Activated CD4-positive, alpha-beta T cell treated with anti-CD3 and anti-CD28 coated beads for 36 hours (primary cell): Measurements from ENCODE around the gene RHEB. TPM values are rescaled to one million over a fixed set of nuclear protein-coding genes. Genes with fewer than 3 reads are reported as not detected.

ENCODE experiments used
- ATAC-seq: fragments of 200-7000 bp; cut with Tn5 transposase; one replicate; pipeline ENCODE4 v1.10.0; 2021; ENCODE audit warnings: mild to moderate bottlenecking, moderate library complexity
- CTCF ChIA-PET: fragments of 350-600 bp; sonication (Branson Sonifier 250); formaldehyde crosslinking; loops from one replicate; lab custom pipeline; 2021; ENCODE audit warnings: antibody characterized with exemption; lab: Charles Lee
- POLR2A ChIA-PET: fragments of 350-600 bp; sonication (Branson Sonifier 250); formaldehyde crosslinking; loops from one replicate; lab custom pipeline; 2021; ENCODE audit warnings: antibody characterized with exemption, inconsistent platforms; lab: Charles Lee
- DNase-seq: peaks from one replicate; pipeline ENCODE4 v3.0.0-alpha.2; 2020
- H3K27ac Mint-ChIP-seq: one replicate; pipeline ENCODE4 v1.8.0; 2021; ENCODE audit warnings: mixed read lengths
- H3K27me3 Mint-ChIP-seq: one replicate; pipeline ENCODE4 v1.8.0; 2021; ENCODE audit warnings: mixed read lengths
- H3K36me3 Mint-ChIP-seq: one replicate; pipeline ENCODE4 v1.8.0; 2021; ENCODE audit warnings: low read depth, mixed read lengths
- H3K4me1 Mint-ChIP-seq: one replicate; pipeline ENCODE4 v1.8.0; 2021; ENCODE audit warnings: mixed read lengths
- H3K4me3 Mint-ChIP-seq: one replicate; pipeline ENCODE4 v1.8.0; 2021; ENCODE audit warnings: mild to moderate bottlenecking, moderate library complexity, mixed read lengths
- H3K9me3 Mint-ChIP-seq: one replicate; pipeline ENCODE4 v1.8.0; 2021; ENCODE audit warnings: low read depth, mixed read lengths
- intact Hi-C, 2 experiments: fragments of 100-400 bp; cut with DNase I in 1 of 2; cut with micrococcal nuclease in 1 of 2; formaldehyde crosslinking; loops; one replicate each; pipeline versions ENCODE4 v1.14.2 to v1.15.1; 2022 to 2024; cut with DNase I, micrococcal nuclease
- total RNA-seq, 2 experiments: library from RNA; stranded (reverse); gene quantifications; one replicate each; pipeline ENCODE4 v1.2.3, GENCODE V29; 2021

Gene RHEB
- total RNA-seq = 10 to 100 TPM; 42.8 to 43.0 TPM

- H3K27me3 Mint-ChIP-seq = no peaks in the 10 kb centered on the region
- POLR2A ChIA-PET = interaction anchor here (0.6 to 1.3 kb wide), 5 partner anchors 19 to 583 kb away, joined by 3 to 6 read pairs (median 4); no protein-coding TSS in a partner anchor
- peak within 1 kb of the TSS; percentile 84 for H3K4me3 Mint-ChIP-seq
- peaks cover 35% of the 10 kb centered on the region for H3K4me1 Mint-ChIP-seq
- H3K36me3 Mint-ChIP-seq = peaks cover 8% of the 10 kb centered on the region
- ATAC-seq (peak; percentile 90), DNase-seq (peak; percentile 99)
- intact Hi-C loops = loop anchor here (1.0 to 10.0 kb wide), 13 partner anchors 48 to 945 kb away; partner anchors contain the start of genes ABCF2 (in 1 of the 2), CHPF2 (in 1 of the 2), GALNT11 (in 1 of the 2) and PRKAG2 (in 1 of the 2)
- H3K27ac Mint-ChIP-seq = peak within 1 kb of the TSS; percentile 97
- CTCF ChIA-PET = no interaction called here
- H3K9me3 Mint-ChIP-seq = no peaks in the 10 kb centered on the region
Observed at GRCh38 chr7:151519765-151520418, at the start of gene RHEB. TSS of gene RHEB (minus strand) at chr7:151519895. CDS start at chr7:151519511, 384 bp downstream.

GRCh38 chr7:151566897-151567320 is 47.2 kb upstream of the RHEB start:
- ChIA-PET CTCF (interaction anchor here (0.6 to 1.0 kb wide), 2 partner anchors 28 to 1283 kb away, joined by 3 read pairs; no protein-coding TSS in a partner anchor), POLR2A (no interaction called here)
- intact Hi-C loops = no loop called here
- Mint-ChIP-seq H3K4me3 (no peak overlapping the region), H3K27ac (no peak overlapping the region), H3K9me3 (no peaks in the 10 kb centered on the region), H3K36me3 (peaks cover 6% of the 10 kb centered on the region), H3K4me1 (no peaks in the 10 kb centered on the region), H3K27me3 (no peaks in the 10 kb centered on the region)
- DNase-seq (no peak), ATAC-seq (no peak)

- Mint-ChIP-seq H3K36me3 (peaks cover 10% of the 10 kb centered on the region), H3K4me1 (peaks cover 4% of the 10 kb centered on the region), H3K27ac (no peak overlapping the region), H3K4me3 (no peak overlapping the region), H3K9me3 (no peaks in the 10 kb centered on the region), H3K27me3 (no peaks in the 10 kb centered on the region)
- intact Hi-C loops = no loop called here
- ChIA-PET POLR2A (no interaction called here), CTCF (interaction anchor here (0.6 to 0.7 kb wide), 2 partner anchors 195 to 204 kb away, joined by 3 read pairs; no protein-coding TSS in a partner anchor)
- no peak for DNase-seq
- no peak for ATAC-seq
Observed at GRCh38 chr7:151565541-151565940, 45.8 kb upstream of the RHEB start.

- Mint-ChIP-seq H3K4me3 (no peak overlapping the region), H3K27ac (peak overlapping the region; percentile 75), H3K4me1 (peaks cover 17% of the 10 kb centered on the region), H3K36me3 (peaks cover 33% of the 10 kb centered on the region), H3K27me3 (no peaks in the 10 kb centered on the region), H3K9me3 (no peaks in the 10 kb centered on the region)
- ATAC-seq (peak; percentile 82), DNase-seq (no peak)
- POLR2A ChIA-PET = no interaction called here
- CTCF ChIA-PET = no interaction called here
- intact Hi-C loops = no loop called here
Observed at GRCh38 chr7:151560243-151560642, 40.5 kb upstream of the RHEB start.

GRCh38 chr7:151559557-151560183 is 40.0 kb upstream of the RHEB start:
- POLR2A ChIA-PET = no interaction called here
- Mint-ChIP-seq H3K27ac (peak overlapping the region; percentile 75), H3K4me1 (peaks cover 17% of the 10 kb centered on the region), H3K4me3 (no peak overlapping the region), H3K36me3 (peaks cover 33% of the 10 kb centered on the region), H3K27me3 (no peaks in the 10 kb centered on the region), H3K9me3 (no peaks in the 10 kb centered on the region)
- CTCF ChIA-PET = no interaction called here
- DNase-seq (no peak), ATAC-seq (peak; percentile 61)
- intact Hi-C loops = no loop called here

- no peak for ATAC-seq
- no peak overlapping the region for H3K27ac Mint-ChIP-seq
- H3K36me3 Mint-ChIP-seq = peaks cover 32% of the 10 kb centered on the region
Observed at GRCh38 chr7:151558575-151558974, 38.9 kb upstream of the RHEB start.

GRCh38 chr7:151556592-151556991 is 36.9 kb upstream of the RHEB start:
- ChIA-PET CTCF (interaction anchor here (0.7 to 1.5 kb wide), 4 partner anchors 16 to 245 kb away, joined by 3 to 4 read pairs (median 4); no protein-coding TSS in a partner anchor), POLR2A (interaction anchor here (0.8 to 0.9 kb wide), 2 partner anchors 39 to 234 kb away, joined by 3 read pairs; no protein-coding TSS in a partner anchor)
- peaks cover 27% of the 10 kb centered on the region for H3K36me3 Mint-ChIP-seq
- no peak overlapping the region for H3K4me3 Mint-ChIP-seq
- no peak for ATAC-seq
- DNase-seq = no peak
- intact Hi-C loops = no loop called here
- no peaks in the 10 kb centered on the region for H3K9me3 Mint-ChIP-seq
- H3K27ac Mint-ChIP-seq = no peak overlapping the region
- H3K4me1 Mint-ChIP-seq = peaks cover 17% of the 10 kb centered on the region
- no peaks in the 10 kb centered on the region for H3K27me3 Mint-ChIP-seq

More at GRCh38 chr7:151558575-151558974, 38.9 kb upstream of the RHEB start:
- ChIA-PET POLR2A (no interaction called here), CTCF (no interaction called here)
- H3K4me3 Mint-ChIP-seq = no peak overlapping the region
- DNase-seq = no peak
- no peaks in the 10 kb centered on the region for H3K9me3 Mint-ChIP-seq
- H3K4me1 Mint-ChIP-seq = peaks cover 17% of the 10 kb centered on the region
- intact Hi-C loops = no loop called here
- no peaks in the 10 kb centered on the region for H3K27me3 Mint-ChIP-seq

GRCh38 chr7:151553356-151553755 is 33.7 kb upstream of the RHEB start:
- no peaks in the 10 kb centered on the region for H3K9me3 Mint-ChIP-seq

GRCh38 chr7:151552352-151553028 is 32.8 kb upstream of the RHEB start:
- ChIA-PET CTCF (interaction anchor here (0.7 to 1.0 kb wide), 2 partner anchors 71 to 103 kb away, joined by 3 read pairs; no protein-coding TSS in a partner anchor), POLR2A (no interaction called here)
- Mint-ChIP-seq H3K36me3 (peaks cover 10% of the 10 kb centered on the region), H3K27ac (no peak overlapping the region), H3K27me3 (peaks cover 2% of the 10 kb centered on the region), H3K4me1 (peaks cover 2% of the 10 kb centered on the region), H3K9me3 (no peaks in the 10 kb centered on the region), H3K4me3 (no peak overlapping the region)
- intact Hi-C loops = no loop called here
- ATAC-seq (no peak), DNase-seq (no peak)

More at GRCh38 chr7:151553356-151553755, 33.7 kb upstream of the RHEB start:
- ChIA-PET CTCF (interaction anchor here (0.7 to 1.0 kb wide), 3 partner anchors 70 to 207 kb away, joined by 3 read pairs; no protein-coding TSS in a partner anchor), POLR2A (no interaction called here)
- DNase-seq = no peak
- Mint-ChIP-seq H3K27me3 (no peaks in the 10 kb centered on the region), H3K36me3 (peaks cover 10% of the 10 kb centered on the region), H3K4me3 (no peak overlapping the region), H3K4me1 (peaks cover 2% of the 10 kb centered on the region), H3K27ac (no peak overlapping the region)
- no peak for ATAC-seq
- intact Hi-C loops = no loop called here

- no peaks in the 10 kb centered on the region for H3K9me3 Mint-ChIP-seq
- POLR2A ChIA-PET = no interaction called here
- H3K4me1 Mint-ChIP-seq = peaks cover 2% of the 10 kb centered on the region
- CTCF ChIA-PET = no interaction called here
- H3K27ac Mint-ChIP-seq = no peak overlapping the region
- intact Hi-C loops = no loop called here
- H3K36me3 Mint-ChIP-seq = peaks cover 6% of the 10 kb centered on the region
- no peak overlapping the region for H3K4me3 Mint-ChIP-seq
- peaks cover 5% of the 10 kb centered on the region for H3K27me3 Mint-ChIP-seq
- ATAC-seq (no peak), DNase-seq (no peak)
Observed at GRCh38 chr7:151551820-151552219, 32.1 kb upstream of the RHEB start.

GRCh38 chr7:151550656-151551286 is 31.1 kb upstream of the RHEB start:
- H3K36me3 Mint-ChIP-seq = no peaks in the 10 kb centered on the region
- H3K27me3 Mint-ChIP-seq = peaks cover 13% of the 10 kb centered on the region
- no peaks in the 10 kb centered on the region for H3K9me3 Mint-ChIP-seq
- H3K4me1 Mint-ChIP-seq = peaks cover 2% of the 10 kb centered on the region
- H3K4me3 Mint-ChIP-seq = no peak overlapping the region
- intact Hi-C loops = no loop called here
- ATAC-seq (no peak), DNase-seq (no peak)
- CTCF ChIA-PET = interaction anchor here (0.6 to 0.9 kb wide), 2 partner anchors 10 to 24 kb away, joined by 3 read pairs; no protein-coding TSS in a partner anchor
- POLR2A ChIA-PET = no interaction called here
- H3K27ac Mint-ChIP-seq = no peak overlapping the region
